Retina (tissue), 1 donor: ENCODE measurements around the gene PANK4.
"Not testable (repeated sequence)": the region's sequence is repeated elsewhere in the genome, so short reads cannot be mapped to it uniquely, and the experiment has no call there.

ENCODE experiments used
- DNase-seq: peaks from one replicate; pipeline ENCODE4 v3.0.0-alpha.2; 2016

PANK4 gene

DNA sequence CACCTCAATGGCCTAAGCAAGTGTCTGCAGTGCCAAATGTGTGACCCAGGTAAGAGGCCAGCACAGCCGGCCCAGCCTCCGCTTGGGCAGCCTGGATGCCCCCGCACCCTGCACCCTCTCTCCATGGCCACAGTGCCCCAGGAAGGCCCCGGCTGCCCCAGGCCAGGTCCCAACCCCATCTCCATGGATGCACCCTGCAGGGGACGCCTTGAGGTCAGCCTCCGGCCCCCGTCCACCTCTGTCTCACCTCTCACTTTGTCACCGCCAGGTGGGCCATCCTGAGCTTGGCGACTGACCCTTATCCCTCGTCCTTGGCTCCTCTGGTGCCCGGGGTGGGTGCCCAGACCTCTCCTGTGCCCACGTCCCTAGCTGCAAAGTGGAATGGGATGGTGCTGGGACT, 32.0 kb upstream of the PANK4 start:
- peak; percentile 1 for DNase-seq

DNA sequence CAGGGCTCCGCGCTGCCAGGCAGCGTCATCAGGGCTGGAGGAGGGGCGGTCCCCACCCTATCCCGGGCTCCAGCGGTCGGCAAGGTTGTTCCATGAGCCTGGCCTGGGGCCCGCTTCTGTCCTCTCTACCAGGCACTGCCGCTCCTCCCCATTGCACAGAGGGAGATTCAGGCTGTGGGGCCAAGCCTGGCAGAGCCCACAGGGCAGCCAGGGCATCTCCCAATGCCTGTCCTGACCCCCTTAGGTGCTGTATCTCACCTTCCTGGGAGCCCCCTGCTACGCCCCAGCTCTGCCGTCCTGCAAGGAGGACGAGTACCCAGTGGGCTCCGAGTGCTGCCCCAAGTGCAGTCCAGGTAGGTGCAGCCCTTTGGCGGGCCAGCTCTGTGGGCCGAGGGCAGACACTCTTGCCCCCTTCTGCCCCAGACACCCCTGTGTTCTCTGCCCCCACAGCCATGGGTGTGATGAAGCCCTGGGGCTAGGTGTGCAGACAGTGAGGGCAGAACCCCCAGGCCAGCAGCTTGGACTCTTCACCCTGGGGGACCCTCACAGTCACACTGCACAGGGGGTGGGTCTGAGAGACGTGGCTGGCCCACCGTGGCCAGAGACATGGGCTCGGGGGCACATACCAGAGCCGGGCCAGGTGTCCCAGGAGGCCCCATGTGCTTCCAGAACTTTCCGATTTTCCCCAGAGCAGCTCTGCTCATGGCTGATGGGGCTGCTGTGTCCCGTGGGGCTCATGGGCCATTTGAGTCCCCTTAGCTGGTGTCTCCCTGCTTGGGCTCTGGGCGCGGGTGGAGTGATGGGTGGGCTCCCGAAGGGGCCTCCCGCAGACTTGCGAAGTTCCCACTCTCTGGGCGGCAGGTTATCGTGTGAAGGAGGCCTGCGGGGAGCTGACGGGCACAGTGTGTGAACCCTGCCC, 31.3 kb upstream of the PANK4 start:
- DNase-seq, result peak; percentile 8

DNA sequence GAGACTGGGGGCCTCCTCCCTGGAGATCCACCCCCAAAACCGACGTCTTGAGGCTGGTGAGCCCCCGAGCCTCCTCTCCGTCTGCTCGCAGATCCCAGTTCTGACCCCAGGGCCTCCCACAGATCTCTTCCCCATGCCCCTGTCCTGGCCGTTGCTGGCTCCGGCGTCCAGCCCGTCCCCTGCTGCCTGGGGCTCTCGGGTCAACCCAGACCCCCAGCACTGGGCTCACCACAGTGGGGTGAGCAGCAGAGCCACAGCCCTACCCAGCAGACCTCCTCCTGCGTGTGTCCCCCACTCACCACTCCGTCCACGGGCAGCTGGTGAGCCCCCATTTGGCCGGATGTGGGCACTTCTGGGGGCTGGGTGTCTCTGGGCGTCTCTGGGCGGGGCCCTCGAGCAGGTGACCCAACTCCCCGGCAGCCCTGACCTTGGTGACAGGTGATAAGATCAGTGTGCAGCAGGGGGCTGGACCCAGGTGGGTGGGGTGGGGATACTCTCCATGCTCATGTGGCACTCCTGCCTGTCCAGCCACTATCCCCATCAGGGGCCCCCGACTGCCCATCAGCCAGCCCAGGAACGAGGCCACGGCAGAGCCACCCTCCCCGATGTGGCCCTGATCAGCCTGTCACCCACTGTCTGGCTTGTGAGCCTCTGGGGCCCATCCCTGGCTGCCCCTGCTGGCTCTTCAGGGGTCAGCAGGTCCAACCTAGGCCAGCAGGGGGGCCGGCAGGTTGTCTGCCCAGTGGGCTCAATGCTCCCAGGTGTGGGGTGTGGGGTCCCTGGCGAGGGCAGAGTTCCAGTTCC, 30.5 kb upstream of the PANK4 start:
- DNase-seq, result no peak

DNA sequence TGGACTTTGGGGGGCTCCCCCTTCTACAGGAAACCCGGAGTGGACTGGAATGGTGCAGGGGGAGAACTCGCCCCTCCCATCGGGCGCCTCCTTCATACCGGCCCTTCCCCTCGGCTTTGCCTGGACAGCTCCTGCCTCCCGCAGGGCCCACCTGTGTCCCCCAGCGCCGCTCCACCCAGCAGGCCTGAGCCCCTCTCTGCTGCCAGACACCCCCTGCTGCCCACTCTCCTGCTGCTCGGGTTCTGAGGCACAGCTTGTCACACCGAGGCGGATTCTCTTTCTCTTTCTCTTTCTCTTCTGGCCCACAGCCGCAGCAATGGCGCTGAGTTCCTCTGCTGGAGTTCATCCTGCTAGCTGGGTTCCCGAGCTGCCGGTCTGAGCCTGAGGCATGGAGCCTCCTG, 29.9 kb upstream of the PANK4 start, which contains the start of gene TNFRSF14:
Gene TNFRSF14 (plus strand): TSS at position 95 of the 401 bp plus-strand sequence. CDS start 294 bp downstream, at position 389.
- DNase-seq, result peak; percentile 72

DNA sequence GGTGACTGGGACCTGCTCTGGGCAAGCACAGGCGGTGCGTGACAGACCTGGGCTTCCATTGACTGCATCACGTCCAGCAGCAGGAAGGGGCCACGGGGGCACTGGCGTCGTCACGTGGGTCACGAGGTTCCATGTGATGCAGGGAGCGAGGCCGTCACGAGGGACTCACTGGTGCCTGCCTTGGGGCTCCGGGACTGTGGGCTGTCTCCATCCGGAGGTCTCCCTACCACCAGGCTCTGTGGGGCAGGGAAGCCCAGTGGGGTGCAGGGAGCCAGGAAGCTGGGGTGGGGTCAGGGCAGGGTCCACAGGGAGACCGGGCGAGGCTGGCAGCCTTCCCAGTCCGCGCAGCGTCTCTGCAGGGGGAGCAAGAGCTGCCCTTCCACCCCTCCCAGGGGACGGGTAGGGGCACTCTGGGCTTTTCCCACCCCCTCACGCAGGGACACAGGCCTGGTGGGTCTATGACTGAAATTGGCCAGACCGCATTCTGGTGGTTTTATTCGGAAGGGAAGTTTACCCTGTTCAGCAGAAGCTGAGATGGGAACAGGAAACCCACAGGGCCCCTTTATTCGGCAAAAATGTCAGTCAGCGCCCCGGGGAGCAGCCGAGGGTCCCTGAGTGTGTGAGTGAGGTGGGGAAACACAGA, 29.4 kb upstream of the PANK4 start:
- no peak for DNase-seq

DNA sequence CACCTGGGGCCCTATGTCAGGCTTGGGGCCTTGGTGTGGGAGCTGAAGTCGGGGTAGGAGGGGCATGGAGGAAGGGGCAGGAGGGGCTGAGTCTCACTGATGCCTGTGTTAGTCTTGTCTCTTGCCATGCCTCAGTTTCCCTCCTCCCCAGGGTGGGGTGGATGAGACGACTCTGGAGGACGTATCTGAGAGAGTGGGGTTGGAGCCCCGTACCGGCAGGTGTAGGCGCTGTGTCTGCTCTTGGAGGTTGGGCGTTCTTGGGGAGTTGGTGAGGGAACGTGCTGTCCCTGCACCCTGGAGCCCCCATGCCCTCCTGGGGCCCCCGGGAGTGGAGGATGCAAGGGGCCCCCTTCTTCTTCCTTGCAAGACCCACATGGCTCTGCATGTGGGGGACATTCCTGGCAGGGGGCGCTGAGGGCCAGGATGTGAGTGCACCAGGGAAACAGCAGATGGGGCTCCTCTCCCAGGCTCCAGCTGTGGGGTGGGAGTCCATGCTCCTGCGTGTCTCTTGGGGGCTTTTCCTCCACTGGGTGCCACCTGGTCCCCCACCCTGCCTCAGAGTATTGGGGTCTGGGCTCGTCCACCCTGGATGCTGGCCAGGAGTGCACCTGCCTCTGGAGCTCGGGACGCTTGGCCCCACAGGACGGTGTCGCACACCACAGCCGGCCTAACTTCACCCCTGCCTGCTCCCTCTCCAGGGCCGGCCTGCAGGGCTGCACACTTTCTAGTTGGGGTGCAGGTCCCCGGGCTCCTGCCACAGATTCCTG, 28.4 kb upstream of the PANK4 start:
- DNase-seq, result no peak

DNA sequence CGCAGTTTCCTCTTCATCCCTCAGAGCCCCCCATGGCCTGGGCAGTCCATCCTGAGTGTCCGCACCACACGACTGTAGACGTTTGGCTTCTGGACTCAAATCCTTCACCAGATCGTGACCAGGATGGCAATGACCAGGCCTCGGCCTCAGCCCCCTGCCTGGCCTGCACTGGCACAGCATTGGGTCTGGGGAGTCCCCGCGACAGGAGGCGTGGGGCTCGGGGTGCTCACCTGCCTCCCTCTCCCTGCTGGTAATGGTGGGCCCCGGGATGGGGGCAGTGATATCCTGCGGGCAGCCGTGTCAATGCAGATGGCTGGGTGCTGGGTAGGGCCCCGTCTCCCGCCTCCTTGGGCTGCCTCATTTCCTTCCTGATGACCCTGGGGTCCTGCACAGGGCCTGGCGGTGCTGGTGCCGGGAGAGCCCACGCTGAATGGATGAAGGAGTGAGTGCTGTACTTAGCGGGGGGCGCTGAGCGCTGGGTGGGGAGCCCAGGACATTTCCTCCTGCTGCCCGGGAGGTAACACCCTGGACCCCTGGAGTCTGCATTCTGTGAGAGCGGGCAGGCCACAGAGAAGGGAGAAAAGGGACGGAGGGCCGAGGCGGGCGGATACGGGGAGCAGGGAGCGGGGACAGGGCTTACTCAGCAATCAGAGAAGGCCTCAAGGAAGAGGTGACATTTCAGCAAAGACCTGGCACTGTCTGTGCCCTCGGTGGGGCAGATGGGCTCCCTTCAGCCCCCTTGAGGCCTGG, 27.6 kb upstream of the PANK4 start:
- DNase-seq, result no peak

DNA sequence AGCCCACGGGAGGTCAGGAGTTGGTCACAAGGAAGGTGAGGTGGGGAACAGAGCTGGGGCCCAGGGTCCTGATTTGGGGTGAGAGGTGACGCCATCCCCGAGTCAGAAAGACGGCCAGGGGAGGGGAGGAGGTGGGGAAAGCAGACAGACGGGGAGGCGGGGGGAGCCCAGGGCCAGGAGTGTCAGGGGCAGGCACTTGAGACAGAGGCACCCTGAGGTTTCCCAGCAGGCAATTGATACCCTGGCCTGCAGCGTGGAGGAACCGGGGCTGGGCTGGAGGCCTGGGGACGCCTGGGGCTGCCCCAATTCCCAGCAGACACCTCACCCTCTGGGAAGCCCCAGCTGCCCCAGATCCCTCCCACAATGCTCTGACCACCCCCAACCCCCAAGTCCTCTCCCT, 26.7 kb upstream of the PANK4 start:
- not testable (repeated sequence) for DNase-seq

DNA sequence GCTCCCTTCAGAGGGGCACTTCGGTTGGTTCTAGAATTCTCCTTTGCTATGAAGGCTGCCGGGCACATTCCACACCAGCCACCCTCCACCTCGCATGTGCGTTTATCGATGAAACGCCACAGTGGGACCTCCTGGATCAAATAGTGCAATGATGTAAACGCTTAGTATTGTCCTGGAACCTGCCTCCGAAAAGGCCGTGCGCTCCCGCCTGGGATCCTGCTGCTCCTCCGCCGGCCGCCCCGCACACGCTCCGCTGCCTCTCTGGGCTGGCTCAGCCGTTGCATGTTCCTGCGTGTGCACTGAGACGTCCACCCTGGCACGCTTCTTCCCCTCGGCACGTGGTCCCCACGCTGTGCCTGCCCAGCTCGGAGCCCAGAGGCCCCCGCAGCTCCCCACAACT, 25.8 kb upstream of the PANK4 start:
- DNase-seq, result peak; percentile 65

DNA sequence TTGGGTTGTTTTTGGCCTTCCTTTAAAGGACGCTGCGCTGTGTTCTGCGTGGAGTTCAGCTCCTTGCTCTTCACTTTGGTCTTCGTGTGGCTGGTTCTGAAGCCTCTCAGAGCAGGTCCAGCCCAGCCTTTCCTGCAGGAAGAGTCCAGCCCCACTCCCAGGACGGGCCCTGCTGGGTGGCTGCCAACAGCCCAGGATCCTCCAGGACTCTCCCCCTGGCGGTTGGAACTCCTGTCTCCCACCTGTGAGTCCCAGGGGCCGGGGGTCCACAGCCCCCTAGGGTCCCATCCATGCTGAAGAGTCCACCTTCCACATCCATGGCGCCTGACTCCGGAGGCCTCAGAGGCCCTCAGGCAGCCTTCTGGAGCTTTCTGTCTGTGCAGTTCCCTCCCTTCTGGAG, 25.1 kb upstream of the PANK4 start:
- DNase-seq, result not testable (repeated sequence)

DNA sequence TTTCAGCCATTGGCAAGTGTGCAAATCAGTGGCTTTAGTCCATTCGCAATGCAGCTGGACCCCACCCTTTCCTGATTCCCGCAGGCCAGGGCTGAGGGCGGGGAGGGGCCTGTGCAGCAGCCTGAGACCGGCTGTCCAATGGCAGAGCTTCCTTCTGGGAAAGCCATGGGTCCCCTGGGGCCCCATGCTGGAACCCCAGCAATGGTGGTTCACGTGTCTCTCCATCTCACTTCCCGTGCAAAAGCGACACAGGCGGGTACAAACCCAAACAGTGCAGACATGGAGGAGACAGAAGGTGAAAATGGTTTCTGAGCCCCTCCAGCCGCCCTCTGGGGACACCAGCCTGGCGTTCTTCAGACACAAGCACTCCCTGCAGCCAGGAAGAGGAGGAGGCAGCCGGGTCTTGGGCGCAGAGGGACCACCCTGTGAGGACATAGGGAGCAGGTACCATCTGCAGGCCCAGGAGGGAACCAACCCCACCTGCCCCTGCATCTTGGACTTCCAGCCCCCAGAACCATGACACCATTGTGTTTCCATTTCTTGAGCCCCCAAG, 24.0 kb upstream of the PANK4 start:
- not testable (repeated sequence) for DNase-seq

DNA sequence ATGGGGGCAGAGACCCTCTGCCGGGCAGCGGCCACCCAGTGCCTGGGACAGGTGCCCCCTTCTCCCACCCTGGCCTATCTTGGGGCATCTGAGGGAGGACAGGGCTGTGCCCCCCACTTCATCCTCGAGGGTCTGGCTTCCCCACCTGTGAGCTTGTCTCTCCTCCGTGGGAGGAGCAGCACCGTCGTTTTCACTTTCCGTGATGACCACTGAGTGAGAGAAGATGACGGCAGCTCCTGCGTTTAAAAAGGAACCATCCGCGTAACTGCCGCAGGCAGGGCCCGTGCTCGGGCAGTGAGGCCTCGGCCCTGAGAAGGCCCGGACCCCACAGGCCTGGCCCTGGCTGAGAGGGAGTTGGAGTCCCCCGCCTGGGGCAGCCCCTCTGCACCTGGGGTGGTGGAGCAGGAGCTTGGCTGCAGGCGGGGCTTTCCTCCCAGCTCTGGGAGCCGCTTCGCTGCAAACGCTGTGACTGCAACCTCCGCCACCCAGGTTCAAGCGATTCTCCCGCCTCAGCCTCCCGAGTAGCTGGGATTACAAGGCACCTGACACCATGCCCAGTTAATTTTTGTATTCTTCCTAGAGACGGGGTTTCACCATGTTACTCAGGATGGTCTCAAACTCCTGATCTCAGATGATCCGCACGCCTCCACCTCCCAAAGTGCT, 23.1 kb upstream of the PANK4 start:
- DNase-seq, result not testable (repeated sequence)

DNA sequence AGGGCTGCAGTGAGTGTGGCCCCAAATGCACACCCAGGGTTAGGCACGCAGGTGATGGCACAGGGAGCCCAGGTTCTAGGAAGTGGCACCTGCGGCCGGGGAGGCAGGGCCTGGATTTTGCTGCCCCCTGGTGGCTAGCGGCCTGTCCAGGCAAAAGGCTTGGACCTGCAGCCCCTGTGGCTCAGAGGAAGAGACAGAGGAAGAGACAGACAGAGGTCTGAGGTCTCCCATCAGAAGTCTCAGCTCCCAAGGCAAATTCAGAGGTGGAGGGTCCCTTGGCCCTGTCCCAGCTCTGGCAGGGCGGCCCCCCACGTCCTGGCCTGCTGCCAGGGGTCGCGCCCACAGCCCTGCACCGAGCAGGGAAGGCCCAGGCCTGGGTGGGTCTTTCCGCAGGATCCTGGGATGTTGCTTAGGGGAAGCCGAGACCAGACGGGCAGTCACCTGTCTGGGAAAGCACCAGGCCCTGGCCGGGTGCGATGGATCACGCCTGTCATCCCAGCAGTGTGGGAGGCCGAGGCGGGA, 21.7 kb upstream of the PANK4 start:
- DNase-seq, result peak; percentile 85

DNA sequence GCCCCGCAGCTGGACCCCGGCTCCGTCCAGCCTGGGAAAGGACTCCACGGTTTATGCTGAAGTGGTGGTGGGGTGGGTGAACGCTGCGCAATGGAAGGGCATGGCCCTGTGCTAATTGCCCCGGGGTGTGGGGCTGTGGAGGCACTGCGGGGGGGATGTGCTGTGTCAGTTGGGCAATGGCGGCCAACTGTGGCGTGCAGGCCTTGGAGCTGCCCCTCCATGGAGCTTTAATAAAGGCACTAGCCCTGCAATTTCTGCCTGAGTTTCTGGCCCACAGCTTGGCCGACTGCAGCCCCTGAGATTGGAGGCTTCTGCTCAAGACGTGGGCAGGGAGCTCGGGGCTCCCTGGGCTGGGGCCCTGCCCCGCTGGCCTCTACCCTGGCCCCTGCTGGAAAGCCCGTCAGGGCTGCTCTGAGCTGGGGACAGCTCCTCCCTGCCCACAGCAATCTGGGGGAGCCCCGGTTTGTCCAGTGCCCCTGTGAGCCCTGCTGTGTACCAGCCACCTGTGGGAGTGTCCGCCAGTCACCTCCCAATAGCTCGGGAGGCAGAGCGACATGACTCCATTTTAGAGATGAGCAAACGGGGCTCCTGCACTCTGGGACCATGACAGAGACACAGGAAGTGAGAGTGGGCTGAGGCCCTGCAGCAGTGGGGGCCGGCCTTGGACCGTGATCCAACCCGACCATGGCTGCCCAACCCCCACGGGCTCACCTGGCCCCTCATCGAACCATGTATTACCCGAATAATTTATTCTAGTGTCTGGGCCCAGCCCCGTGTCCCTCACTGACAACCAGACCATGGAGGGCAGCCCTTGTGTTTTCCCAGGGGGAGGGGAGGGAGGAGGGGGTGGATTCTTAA, 21.0 kb upstream of the PANK4 start:
- DNase-seq, result peak; percentile 55

DNA sequence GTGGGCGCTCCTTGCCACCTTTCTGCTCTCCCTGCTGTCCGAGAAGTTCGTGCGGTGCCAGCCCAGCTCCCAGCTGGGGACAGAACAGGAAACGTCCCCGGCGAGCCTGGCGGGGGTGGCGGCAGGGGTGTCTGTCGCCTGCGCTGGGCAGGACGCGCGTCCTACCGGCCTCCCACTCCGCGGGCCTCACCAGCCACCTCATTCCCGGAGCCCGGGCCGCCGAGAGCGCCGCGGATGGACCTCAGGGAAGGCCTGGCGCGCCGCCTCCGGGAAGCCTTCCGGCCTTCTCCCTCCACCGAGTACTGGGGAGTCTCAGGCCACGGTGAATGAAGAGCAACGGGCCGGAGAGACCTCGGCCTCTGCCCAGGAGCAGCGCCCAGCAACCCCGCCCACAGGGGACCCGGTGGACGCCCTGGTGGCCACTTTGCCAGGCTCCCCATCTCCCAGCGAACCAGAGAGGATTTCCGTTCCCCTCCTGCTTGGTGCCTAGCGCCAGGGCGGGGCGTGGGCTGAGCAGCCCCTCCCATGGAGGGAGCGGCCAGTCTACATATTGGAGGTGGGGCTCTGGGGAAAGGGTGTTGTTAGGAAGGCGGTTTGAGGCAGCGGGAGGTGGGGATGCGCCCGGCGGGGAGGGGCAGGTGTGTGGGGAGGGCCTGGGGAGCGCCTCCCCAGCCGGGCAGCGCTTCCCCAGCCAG, 20.3 kb upstream of the PANK4 start:
- peak; percentile 81 for DNase-seq

DNA sequence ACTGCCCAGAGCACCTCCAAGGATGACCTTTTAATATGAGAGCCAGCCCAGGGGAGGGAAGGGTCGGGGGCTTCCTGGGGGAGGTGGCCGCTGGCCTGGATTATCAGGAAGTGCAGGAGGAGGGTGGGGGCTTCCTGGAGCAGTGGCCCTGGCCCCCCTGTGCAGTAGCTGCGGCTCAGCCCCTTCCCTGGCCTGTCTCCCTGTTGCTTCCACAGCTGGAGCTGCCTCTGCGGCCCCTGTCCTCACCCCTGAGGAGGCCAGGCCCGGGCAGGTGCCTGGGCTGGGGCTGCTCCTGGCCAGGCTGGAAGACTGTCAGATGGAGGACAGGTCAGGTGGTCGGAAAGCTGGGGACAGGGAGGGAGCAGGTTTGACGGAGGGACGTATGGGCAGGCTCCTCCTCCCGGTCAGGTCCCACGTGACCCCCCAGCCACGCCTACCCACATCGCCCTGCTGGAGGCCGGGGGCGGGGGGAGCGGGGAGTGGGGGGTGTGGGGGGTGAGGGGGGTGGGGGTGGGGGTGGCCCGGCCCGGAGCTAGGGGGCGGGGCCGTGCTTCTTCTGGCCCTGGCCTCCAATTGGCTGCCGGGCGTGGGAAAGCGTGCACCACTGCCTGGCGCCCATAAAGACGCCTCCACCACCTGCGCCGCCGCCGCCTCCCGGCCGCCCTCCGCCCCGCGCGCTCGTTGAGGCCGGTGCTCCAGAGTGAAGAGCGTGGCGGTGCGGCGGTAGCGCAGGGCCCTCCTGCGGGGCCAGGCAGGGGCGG, 19.5 kb upstream of the PANK4 start:
- peak; percentile 84 for DNase-seq

DNA sequence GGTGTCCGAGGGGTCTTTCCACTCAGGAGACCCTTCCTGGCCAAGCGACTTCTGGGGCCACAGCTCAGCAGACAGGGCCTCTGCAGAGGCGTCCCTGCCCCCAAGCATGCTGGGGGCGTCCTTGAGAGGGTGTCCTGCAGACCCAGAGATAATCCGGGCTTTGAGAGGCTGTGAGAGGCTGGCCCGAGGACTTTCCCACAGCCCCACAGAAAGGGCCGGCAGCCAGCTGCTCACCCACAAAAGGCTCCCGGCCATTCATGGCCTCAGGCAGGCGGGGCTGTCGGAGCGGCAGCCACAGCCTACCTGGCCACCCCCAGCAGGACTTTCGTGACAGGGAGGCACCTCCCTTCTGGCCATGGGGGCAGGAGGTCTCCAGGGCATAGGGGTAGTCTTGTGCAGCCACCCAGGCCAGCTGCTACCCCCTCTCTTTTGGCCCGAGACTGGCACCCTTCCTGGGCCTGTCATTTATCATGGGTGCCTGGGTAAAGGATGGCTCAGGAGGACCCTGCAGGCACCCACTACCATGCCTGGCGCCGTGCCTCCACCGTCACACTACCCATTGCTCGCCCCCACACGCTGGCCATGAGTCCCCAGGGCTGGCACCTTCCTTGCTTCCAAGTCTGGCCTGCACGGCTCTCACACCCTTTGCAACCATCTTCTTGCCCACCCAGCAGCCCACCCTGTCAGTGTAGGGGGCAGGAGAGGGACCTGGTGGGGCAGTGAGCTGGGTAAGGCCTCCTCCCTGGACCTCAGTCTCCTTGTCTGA, 18.7 kb upstream of the PANK4 start:
- peak; percentile 75 for DNase-seq
